ENCODE results near the gene MACROH2A1. TPM values are rescaled to one million over a fixed set of nuclear protein-coding genes. Genes with fewer than 3 reads are reported as not detected.

MACROH2A1 gene
- total and polyA plus RNA-seq, 2 donors from 2014 or later = 99.4 to 144 TPM

GRCh38 chr5:135445306-135445985, 46.4 kb upstream of the MACROH2A1 start:
- Histone ChIP-seq H3K36me3 (ENCODE audit: control insufficient read depth in 2 of 3, insufficient read depth in 3 of 3, low read length in 3 of 3) (no peaks in the 10 kb centered on the region), H3K9me3 (ENCODE audit: control insufficient read depth in 2 of 3, insufficient read depth in 1 of 3, low read length in 3 of 3) (no peaks in the 10 kb centered on the region), H3K4me3 (ENCODE audit: low read length in 3 of 3) (no peak overlapping the region), H3K9ac (ENCODE audit: low read length in 3 of 3) (no peak overlapping the region), H3K4me1 (ENCODE audit: control insufficient read depth in 2 of 3, insufficient read depth in 2 of 3, low read depth in 1 of 3, low read length in 3 of 3) (no peaks in the 10 kb centered on the region), H3K27me3 (ENCODE audit: control insufficient read depth, insufficient read depth, low read length) (no peaks in the 10 kb centered on the region), H3K27ac (ENCODE audit: low read depth in 2 of 2, low read length in 2 of 2) (no peak overlapping the region)
- TF ChIP-seq, protein P1, sequence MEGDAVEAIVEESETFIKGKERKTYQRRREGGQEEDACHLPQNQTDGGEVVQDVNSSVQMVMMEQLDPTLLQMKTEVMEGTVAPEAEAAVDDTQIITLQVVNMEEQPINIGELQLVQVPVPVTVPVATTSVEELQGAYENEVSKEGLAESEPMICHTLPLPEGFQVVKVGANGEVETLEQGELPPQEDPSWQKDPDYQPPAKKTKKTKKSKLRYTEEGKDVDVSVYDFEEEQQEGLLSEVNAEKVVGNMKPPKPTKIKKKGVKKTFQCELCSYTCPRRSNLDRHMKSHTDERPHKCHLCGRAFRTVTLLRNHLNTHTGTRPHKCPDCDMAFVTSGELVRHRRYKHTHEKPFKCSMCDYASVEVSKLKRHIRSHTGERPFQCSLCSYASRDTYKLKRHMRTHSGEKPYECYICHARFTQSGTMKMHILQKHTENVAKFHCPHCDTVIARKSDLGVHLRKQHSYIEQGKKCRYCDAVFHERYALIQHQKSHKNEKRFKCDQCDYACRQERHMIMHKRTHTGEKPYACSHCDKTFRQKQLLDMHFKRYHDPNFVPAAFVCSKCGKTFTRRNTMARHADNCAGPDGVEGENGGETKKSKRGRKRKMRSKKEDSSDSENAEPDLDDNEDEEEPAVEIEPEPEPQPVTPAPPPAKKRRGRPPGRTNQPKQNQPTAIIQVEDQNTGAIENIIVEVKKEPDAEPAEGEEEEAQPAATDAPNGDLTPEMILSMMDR (IDR thresholded peaks at IDR 0.05; ENCODE audit: borderline replicate concordance, extremely low read depth, insufficient read depth) = no peak
- DNase-seq = peak in 1 of 5 donors; percentile 27
- FAIRE-seq = no peak
- intact Hi-C loops (cut with DNase I) = no loop called here

GRCh38 chr5:135444881-135445280, 45.9 kb upstream of the MACROH2A1 start:
- DNase-seq = peak in 1 of 5 donors; percentile 26
- H3K4me1 ChIP-seq (ENCODE audit: control insufficient read depth in 2 of 3, insufficient read depth in 2 of 3, low read depth in 1 of 3, low read length in 3 of 3) = no peaks in the 10 kb centered on the region

DNA sequence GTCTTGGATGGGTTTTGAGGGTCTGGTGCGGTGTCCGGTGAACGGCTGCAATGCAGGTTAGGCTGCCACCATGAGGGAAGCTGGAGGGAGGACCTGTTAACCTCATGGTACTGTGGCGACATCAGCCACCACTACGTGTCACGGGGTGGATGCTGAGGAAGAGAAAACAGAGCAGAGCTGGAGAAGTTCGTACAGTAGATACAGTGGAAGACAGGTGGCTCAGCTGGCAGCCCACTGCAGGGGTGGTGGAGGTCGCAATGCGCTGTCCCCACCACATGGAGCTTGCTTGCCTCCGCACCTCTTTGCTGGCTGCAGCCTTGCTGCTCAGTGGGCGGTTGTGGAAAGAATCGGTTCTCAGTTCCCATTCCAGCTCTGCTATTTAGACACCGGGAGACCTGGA, 45.3 kb upstream of the MACROH2A1 start:
- DNase-seq (peak in 1 of 5 donors; percentile 31), FAIRE-seq (no peak)
- H3K4me1 ChIP-seq (ENCODE audit: control insufficient read depth in 2 of 3, insufficient read depth in 2 of 3, low read depth in 1 of 3, low read length in 3 of 3) = no peaks in the 10 kb centered on the region
- H3K9me3 ChIP-seq (ENCODE audit: control insufficient read depth in 2 of 3, insufficient read depth in 1 of 3, low read length in 3 of 3) = no peaks in the 10 kb centered on the region
- H3K27me3 ChIP-seq (ENCODE audit: control insufficient read depth, insufficient read depth, low read length) = no peaks in the 10 kb centered on the region
- no peak overlapping the region for H3K4me3 ChIP-seq (ENCODE audit: low read length in 3 of 3)
- intact Hi-C loops (cut with DNase I) = no loop called here
- no peak overlapping the region for H3K27ac ChIP-seq (ENCODE audit: low read depth in 2 of 2, low read length in 2 of 2)
- no peaks in the 10 kb centered on the region for H3K36me3 ChIP-seq (ENCODE audit: control insufficient read depth in 2 of 3, insufficient read depth in 3 of 3, low read length in 3 of 3)
- TF ChIP-seq, protein P1 (IDR thresholded peaks at IDR 0.05; ENCODE audit: borderline replicate concordance, extremely low read depth, insufficient read depth) = no peak
- H3K9ac ChIP-seq (ENCODE audit: low read length in 3 of 3) = no peak overlapping the region

More at GRCh38 chr5:135444881-135445280, 45.9 kb upstream of the MACROH2A1 start:
- H3K27me3 ChIP-seq (ENCODE audit: control insufficient read depth, insufficient read depth, low read length) = no peaks in the 10 kb centered on the region
- FAIRE-seq = no peak
- TF ChIP-seq, protein P1 (IDR thresholded peaks at IDR 0.05; ENCODE audit: borderline replicate concordance, extremely low read depth, insufficient read depth) = no peak
- H3K36me3 ChIP-seq (ENCODE audit: control insufficient read depth in 2 of 3, insufficient read depth in 3 of 3, low read length in 3 of 3) = no peaks in the 10 kb centered on the region
- no peaks in the 10 kb centered on the region for H3K9me3 ChIP-seq (ENCODE audit: control insufficient read depth in 2 of 3, insufficient read depth in 1 of 3, low read length in 3 of 3)
- no peak overlapping the region for H3K27ac ChIP-seq (ENCODE audit: low read depth in 2 of 2, low read length in 2 of 2)
- H3K4me3 ChIP-seq (ENCODE audit: low read length in 3 of 3) = no peak overlapping the region
- H3K9ac ChIP-seq (ENCODE audit: low read length in 3 of 3) = no peak overlapping the region
- intact Hi-C loops (cut with DNase I) = no loop called here
